Gastroesophageal sphincter (tissue), 4 donors: ENCODE measurements around the gene FMN2. TPM values are rescaled to one million over a fixed set of nuclear protein-coding genes. Genes with fewer than 3 reads are reported as not detected.

ENCODE experiments used
- ATAC-seq: fragments of 150-250 bp; one replicate; pipeline ENCODE4 v1.9.1; 2016; ENCODE audit warnings: mild to moderate bottlenecking, moderate library complexity
- H3K27ac ChIP-seq, 4 donors: fragments of 200-600 bp; sonication (generic) in 3 of 4; 1 replicate in 3 of 4; 2 replicates in 1 of 4; pipeline ENCODE4 v1.5.1; 2016 to 2019
- H3K27me3 ChIP-seq: fragments of 200-600 bp; sonication (generic); one replicate; pipeline ENCODE4 v1.5.1; 2019
- H3K36me3 ChIP-seq, 2 donors: fragments of 200-600 bp; sonication (generic); one replicate each; pipeline ENCODE4 v1.5.1; 2019; ENCODE audit warnings: control low read depth in 1 of 2
- H3K4me1 ChIP-seq, 3 donors: fragments of 200-600 bp; sonication (generic); 1 replicate in 2 of 3; 2 replicates in 1 of 3; pipeline ENCODE4 v1.5.1; 2016 to 2019; ENCODE audit warnings: control low read depth in 2 of 3
- H3K4me3 ChIP-seq, 2 donors: fragments of 200-600 bp; sonication (generic); one replicate each; pipeline ENCODE4 v1.5.1; 2019; ENCODE audit warnings: mild to moderate bottlenecking in 1 of 2, moderate library complexity in 1 of 2
- H3K9me3 ChIP-seq, 3 donors: fragments of 200-600 bp; sonication (generic); one replicate each; pipeline ENCODE4 v1.5.1; 2017 to 2019; ENCODE audit warnings: control low read depth in 2 of 3
- EP300 ChIP-seq: sonication (generic); formaldehyde crosslinking; IDR thresholded peaks from one replicate; pipeline ENCODE4 v1.6.1; 2017; ENCODE audit warnings: antibody characterized with exemption, mild to moderate bottlenecking
- POLR2A ChIP-seq, 2 donors: fragments of 450-650 bp; IDR thresholded peaks; one replicate each; pipeline ENCODE4 v1.6.1; 2017; ENCODE audit warnings: antibody characterized with exemption in 2 of 2, mild to moderate bottlenecking in 2 of 2, moderate library complexity in 1 of 2
- POLR2AphosphoS5 ChIP-seq: sonication (generic); formaldehyde crosslinking; IDR thresholded peaks from one replicate; pipeline ENCODE4 v1.6.1; 2017; ENCODE audit warnings: antibody characterized with exemption
- WGBS, 2 donors: methylation state at CpG; one replicate each; pipeline ENCODE4 v1.1.5; 2018; ENCODE audit warnings: low coverage in 1 of 2; 5-methylcytosine and 5-hydroxymethylcytosine counted together
- total RNA-seq, 4 donors: library from RNA; depleted of rRNA; stranded (reverse); fragments of >200 nt; gene quantifications; one replicate each; pipeline ENCODE4 v1.1.0, GENCODE V29; 2016
- TF ChIP-seq, protein P1 (sequence below), 4 experiments: fragments of 200-600 bp in 2 of 4; fragments of 450-650 bp in 2 of 4; sonication (generic) in 1 of 4; IDR thresholded peaks; one replicate each; pipeline ENCODE4 v1.5.1; 2017 to 2019; ENCODE audit warnings: antibody characterized with exemption in 4 of 4, mild to moderate bottlenecking in 2 of 4, moderate library complexity in 2 of 4

Gene FMN2
- total RNA-seq, 4 donors from 2014 or later = 0.27 to 8.6 (median 2.7) TPM

DNA sequence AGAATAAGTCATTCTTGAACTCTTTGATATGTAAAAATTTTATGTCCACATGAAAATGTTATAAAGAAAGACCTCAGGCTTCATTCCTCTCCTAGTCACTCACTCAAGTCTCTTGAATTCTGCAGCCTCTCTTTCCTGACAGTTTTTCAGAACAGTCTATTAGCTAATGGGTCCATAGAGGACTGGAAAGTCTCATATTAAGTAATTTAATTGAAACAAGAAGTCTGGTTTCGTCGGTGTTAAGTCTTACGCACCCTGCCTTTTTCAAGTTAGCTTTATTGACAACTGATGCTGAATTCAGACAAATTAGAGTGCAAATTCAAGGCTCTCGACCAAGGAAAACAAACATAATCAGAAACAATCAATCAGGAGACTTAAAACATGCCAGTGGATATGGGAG lies 414.5 kb downstream of the FMN2 start:
- Histone ChIP-seq H3K9me3 (no peaks in the 10 kb centered on the region), H3K36me3 (no peaks in the 10 kb centered on the region), H3K4me3 (no peak overlapping the region), H3K4me1 (no peaks in the 10 kb centered on the region), H3K27me3 (no peaks in the 10 kb centered on the region), H3K27ac (no peak overlapping the region)
- TF ChIP-seq EP300 = no peak
- no peak for TF ChIP-seq POLR2A (IDR thresholded peaks at IDR 0.05)
- no peak for TF ChIP-seq POLR2AphosphoS5
- TF ChIP-seq, protein P1, sequence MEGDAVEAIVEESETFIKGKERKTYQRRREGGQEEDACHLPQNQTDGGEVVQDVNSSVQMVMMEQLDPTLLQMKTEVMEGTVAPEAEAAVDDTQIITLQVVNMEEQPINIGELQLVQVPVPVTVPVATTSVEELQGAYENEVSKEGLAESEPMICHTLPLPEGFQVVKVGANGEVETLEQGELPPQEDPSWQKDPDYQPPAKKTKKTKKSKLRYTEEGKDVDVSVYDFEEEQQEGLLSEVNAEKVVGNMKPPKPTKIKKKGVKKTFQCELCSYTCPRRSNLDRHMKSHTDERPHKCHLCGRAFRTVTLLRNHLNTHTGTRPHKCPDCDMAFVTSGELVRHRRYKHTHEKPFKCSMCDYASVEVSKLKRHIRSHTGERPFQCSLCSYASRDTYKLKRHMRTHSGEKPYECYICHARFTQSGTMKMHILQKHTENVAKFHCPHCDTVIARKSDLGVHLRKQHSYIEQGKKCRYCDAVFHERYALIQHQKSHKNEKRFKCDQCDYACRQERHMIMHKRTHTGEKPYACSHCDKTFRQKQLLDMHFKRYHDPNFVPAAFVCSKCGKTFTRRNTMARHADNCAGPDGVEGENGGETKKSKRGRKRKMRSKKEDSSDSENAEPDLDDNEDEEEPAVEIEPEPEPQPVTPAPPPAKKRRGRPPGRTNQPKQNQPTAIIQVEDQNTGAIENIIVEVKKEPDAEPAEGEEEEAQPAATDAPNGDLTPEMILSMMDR (IDR thresholded peaks at IDR 0.05) = no peak
- WGBS, 2 donors = 77 to 84% methylated on average over 4 of the region's 4 CpGs
- no peak for ATAC-seq

GRCh38 chr1:240508201-240508600 lies 416.5 kb downstream of the FMN2 start:
- TF ChIP-seq EP300 = no peak
- TF ChIP-seq, protein P1 (IDR thresholded peaks at IDR 0.05) = no peak
- no peak for TF ChIP-seq POLR2AphosphoS5
- no peak for TF ChIP-seq POLR2A (IDR thresholded peaks at IDR 0.05)
- H3K36me3 ChIP-seq = no peaks in the 10 kb centered on the region
- no peaks in the 10 kb centered on the region for H3K9me3 ChIP-seq
- 47 to 64% methylated on average over 3 of the region's 3 CpGs for WGBS, 2 donors
- H3K4me3 ChIP-seq = no peak overlapping the region
- no peak overlapping the region for H3K27ac ChIP-seq
- no peak for ATAC-seq
- H3K27me3 ChIP-seq = no peaks in the 10 kb centered on the region
- H3K4me1 ChIP-seq = no peaks in the 10 kb centered on the region

DNA sequence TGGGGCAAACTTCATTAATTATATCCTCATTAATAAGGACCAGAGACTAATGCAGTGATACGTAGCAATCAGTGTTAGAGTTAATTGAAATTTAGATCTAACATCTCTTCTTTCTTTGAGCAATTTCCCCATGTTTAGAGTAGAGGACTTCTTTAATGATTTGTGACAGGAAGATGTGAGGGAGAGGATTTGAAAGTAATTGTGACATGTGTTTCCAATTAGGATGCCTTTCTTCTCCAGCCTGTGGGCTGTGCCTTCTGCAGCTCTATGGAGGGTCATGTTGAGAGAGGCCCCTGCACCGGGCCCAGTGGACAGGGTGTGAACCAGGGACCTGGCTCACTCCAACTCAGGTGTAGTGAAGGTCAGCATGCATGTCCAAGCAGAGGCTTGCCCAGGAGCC lies 417.3 kb downstream of the FMN2 start:
- no peaks in the 10 kb centered on the region for H3K36me3 ChIP-seq

GRCh38 chr1:240511789-240512188 lies 420.1 kb downstream of the FMN2 start:
- ATAC-seq = no peak
- H3K9me3 ChIP-seq = no peaks in the 10 kb centered on the region
- no peaks in the 10 kb centered on the region for H3K4me1 ChIP-seq
- no peak for TF ChIP-seq POLR2A (IDR thresholded peaks at IDR 0.05)
- TF ChIP-seq, protein P1 (IDR thresholded peaks at IDR 0.05) = no peak
- TF ChIP-seq EP300 = no peak
- TF ChIP-seq POLR2AphosphoS5 = no peak
- no peak overlapping the region for H3K4me3 ChIP-seq
- no peaks in the 10 kb centered on the region for H3K36me3 ChIP-seq
- H3K27ac ChIP-seq = no peak overlapping the region
- no peaks in the 10 kb centered on the region for H3K27me3 ChIP-seq

More for the DNA sequence above, 417.3 kb downstream of the FMN2 start:
- ATAC-seq = no peak
- TF ChIP-seq POLR2A (IDR thresholded peaks at IDR 0.05) (no peak), EP300 (no peak), POLR2AphosphoS5 (no peak)
- TF ChIP-seq, protein P1 (IDR thresholded peaks at IDR 0.05) = no peak
- no peak overlapping the region for H3K27ac ChIP-seq
- H3K27me3 ChIP-seq = no peaks in the 10 kb centered on the region
- H3K4me3 ChIP-seq = no peak overlapping the region
- H3K4me1 ChIP-seq = no peaks in the 10 kb centered on the region
- WGBS, 2 donors = 68 to 80% methylated on average over 2 of the region's 2 CpGs
- H3K9me3 ChIP-seq = no peaks in the 10 kb centered on the region

- Histone ChIP-seq H3K4me3 (no peak overlapping the region), H3K9me3 (no peaks in the 10 kb centered on the region), H3K27ac (no peak overlapping the region), H3K36me3 (no peaks in the 10 kb centered on the region), H3K27me3 (no peaks in the 10 kb centered on the region), H3K4me1 (no peaks in the 10 kb centered on the region)
- TF ChIP-seq, protein P1 (IDR thresholded peaks at IDR 0.05) = no peak
- TF ChIP-seq POLR2AphosphoS5 (no peak), POLR2A (IDR thresholded peaks at IDR 0.05) (no peak), EP300 (no peak)
- ATAC-seq = no peak
- WGBS, 2 donors = 80 to 88% methylated on average over 1 of the region's 1 CpG
These were observed 423.8 kb downstream of the FMN2 start for GRCh38 chr1:240515505-240515904.
